GM12865 (cell line): ENCODE data around the gene CRTC1.

Experiments used
- DNase-seq: peaks from one replicate; pipeline ENCODE4 v3.0.0; 2010; ENCODE audit warnings: low read depth
- H3K4me3 ChIP-seq: 2 replicates; pipeline ENCODE4 v1.5.1; 2011; ENCODE audit warnings: mild to moderate bottlenecking, low read depth, low read length, control low read depth
- CTCF ChIP-seq: IDR thresholded peaks from 2 replicates; pipeline ENCODE4 v1.5.1; 2011; ENCODE audit warnings: low read length, control low read depth, low read depth, inconsistent platforms; ENCODE audit not compliant: insufficient read depth; ENCODE audit errors: missing control alignments

The CRTC1 gene

GRCh38 chr19:18759304-18759994 lies 76.0 kb downstream of the CRTC1 start:
- DNase-seq: no peak
- no peak for TF ChIP-seq CTCF
- H3K4me3 ChIP-seq: no peak overlapping the region

GRCh38 chr19:18759995-18760426 lies 76.5 kb downstream of the CRTC1 start:
- no peak overlapping the region for H3K4me3 ChIP-seq
- no peak for DNase-seq
- TF ChIP-seq CTCF: no peak

GRCh38 chr19:18760440-18761383 lies 77.2 kb downstream of the CRTC1 start:
- no peak overlapping the region for H3K4me3 ChIP-seq
- TF ChIP-seq CTCF: no peak
- DNase-seq: no peak

- no peak for DNase-seq
- TF ChIP-seq CTCF: no peak
- no peak overlapping the region for H3K4me3 ChIP-seq
Measured at GRCh38 chr19:18761531-18762110, 78.1 kb downstream of the CRTC1 start.

- DNase-seq: no peak
- no peak overlapping the region for H3K4me3 ChIP-seq
- no peak for TF ChIP-seq CTCF
Measured at GRCh38 chr19:18762125-18763023, 78.9 kb downstream of the CRTC1 start.

GRCh38 chr19:18763674-18764590 lies 80.5 kb downstream of the CRTC1 start:
- no peak for DNase-seq
- TF ChIP-seq CTCF: no peak
- no peak overlapping the region for H3K4me3 ChIP-seq
